ENCODE results near the gene COL6A5.

- TF ChIP-seq JUNB (IDR thresholded peaks at IDR 0.05) (no peak), CTCF (IDR thresholded peaks at IDR 0.05) (no peak), POLR2AphosphoS2 (conservative IDR thresholded peaks at IDR 0.05; ENCODE audit: low read length) (no peak), CBX2 (IDR thresholded peaks at IDR 0.05; ENCODE audit: borderline replicate concordance, low read depth) (no peak), REST (IDR thresholded peaks at IDR 0.05) (no peak), MAX (IDR thresholded peaks at IDR 0.05) (no peak), EHF (CRISPR knock-in tag; IDR thresholded peaks at IDR 0.05) (no peak), ELK1 (IDR thresholded peaks at IDR 0.05; ENCODE audit: low read depth, low read length) (no peak)
Measured at GRCh38 chr3:130517602-130518001, 172.1 kb downstream of the COL6A5 start.

All from A549 (cell line).